GM12801 (cell line): Measurements from ENCODE around the gene ANKZF1.

Source experiments
- CTCF ChIP-seq: IDR thresholded peaks from one replicate; pipeline ENCODE4 v1.5.1; 2011; ENCODE audit warnings: control low read depth; ENCODE audit not compliant: insufficient read length; ENCODE audit errors: extremely low read depth

ANKZF1 gene

GRCh38 chr2:219246559-219246958 is 17.0 kb downstream of the ANKZF1 start:
- no peak for TF ChIP-seq CTCF

GRCh38 chr2:219247678-219248642 is 18.4 kb downstream of the ANKZF1 start:
- no peak for TF ChIP-seq CTCF

- no peak for TF ChIP-seq CTCF
Observed at GRCh38 chr2:219248845-219249202, 19.2 kb downstream of the ANKZF1 start.

GRCh38 chr2:219249203-219249980 is 19.8 kb downstream of the ANKZF1 start:
- TF ChIP-seq CTCF, result no peak

DNA sequence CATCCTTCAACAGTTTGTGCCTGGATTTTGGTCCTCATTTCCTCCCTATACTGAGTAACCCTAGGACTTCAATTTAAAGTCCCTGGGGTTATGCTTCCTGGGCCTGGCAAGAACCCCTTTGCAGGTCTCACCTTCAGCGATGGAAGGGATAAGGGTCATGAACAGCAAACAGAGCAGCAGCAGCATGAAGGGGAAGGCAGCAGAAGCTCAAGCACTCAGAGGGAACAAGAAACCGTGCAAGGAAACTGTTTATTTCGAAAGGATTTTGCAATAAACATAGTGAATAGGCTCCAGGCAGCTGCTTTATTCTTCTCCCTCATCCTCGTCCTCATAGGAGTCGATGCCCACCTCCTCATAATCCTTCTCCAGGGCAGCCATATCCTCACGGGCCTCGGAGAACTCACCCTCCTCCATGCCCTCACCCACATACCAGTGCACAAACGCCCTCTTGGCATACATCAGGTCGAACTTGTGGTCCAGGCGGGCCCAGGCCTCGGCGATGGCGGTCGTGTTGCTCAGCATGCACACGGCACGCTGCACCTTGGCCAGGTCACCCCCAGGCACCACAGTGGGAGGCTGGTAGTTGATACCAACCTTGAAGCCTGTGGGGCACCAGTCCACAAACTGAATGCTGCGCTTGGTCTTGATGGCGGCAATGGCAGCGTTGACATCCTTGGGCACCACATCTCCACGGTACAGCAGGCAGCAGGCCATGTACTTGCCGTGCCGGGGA is 20.6 kb downstream of the ANKZF1 start:
- no peak for TF ChIP-seq CTCF

GRCh38 chr2:219251656-219252055 is 22.1 kb downstream of the ANKZF1 start:
- no peak for TF ChIP-seq CTCF

DNA sequence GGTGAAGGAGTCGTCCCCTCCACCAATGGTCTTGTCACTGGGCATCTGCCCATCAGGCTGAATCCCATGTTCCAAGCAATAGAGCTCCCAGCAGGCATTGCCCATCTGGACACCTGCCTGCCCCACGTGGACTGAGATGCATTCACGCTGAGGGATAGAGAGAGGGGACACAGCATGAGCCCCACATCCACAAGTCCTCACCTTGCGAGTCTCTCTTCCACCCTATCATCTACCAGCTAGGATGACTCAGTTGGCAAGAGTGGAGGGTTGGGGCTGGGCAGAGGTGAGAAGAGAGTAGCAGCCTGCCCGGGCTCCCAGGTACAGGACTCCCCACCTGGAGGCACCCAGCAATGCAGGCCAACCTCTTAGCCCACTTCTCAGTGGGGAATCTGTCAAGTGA is 22.5 kb downstream of the ANKZF1 start:
- no peak for TF ChIP-seq CTCF
